ENCODE results near the gene WLS. TPM values are rescaled to one million over a fixed set of nuclear protein-coding genes. Genes with fewer than 3 reads are reported as not detected.
"Not testable (repeated sequence)": the region's sequence is repeated elsewhere in the genome, so short reads cannot be mapped to it uniquely, and the experiment has no call there.

The WLS gene
- polyA plus RNA-seq, 3 donors from 2014 or later: not detected

- H3K9me3 Mint-ChIP-seq, H3K36me3 Mint-ChIP-seq, H3K27ac Mint-ChIP-seq: not testable (repeated sequence)
Observed at GRCh38 chr1:68161672-68162071, 70.7 kb downstream of the WLS start.

DNA sequence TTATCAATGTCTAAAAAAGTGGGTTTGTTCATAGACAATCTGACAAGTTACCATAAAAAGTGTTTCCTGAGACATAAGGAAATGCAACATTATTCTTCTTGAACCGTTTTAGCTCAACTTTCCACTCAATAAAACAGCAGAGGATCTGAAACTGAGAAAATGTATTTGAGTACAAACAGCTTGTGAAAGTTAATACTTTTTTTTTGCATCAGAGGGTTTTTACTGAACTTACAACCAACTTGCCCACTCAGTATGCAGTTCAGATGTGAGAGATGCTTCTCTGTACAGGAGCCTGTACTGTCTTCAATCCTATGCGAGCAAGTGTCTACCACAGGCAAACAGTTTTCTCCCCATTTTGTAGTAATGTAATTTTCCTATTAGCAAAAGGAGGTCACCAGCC lies 71.4 kb downstream of the WLS start:
- not testable (repeated sequence) for H3K36me3 Mint-ChIP-seq; DNase-seq; H3K27ac Mint-ChIP-seq; H3K9me3 Mint-ChIP-seq; H3K4me1 Mint-ChIP-seq; H3K27me3 Mint-ChIP-seq (ENCODE audit: low read depth in 3 of 3); H3K4me3 Mint-ChIP-seq

More at GRCh38 chr1:68161672-68162071, 70.7 kb downstream of the WLS start:
- not testable (repeated sequence) for H3K4me3 Mint-ChIP-seq; H3K27me3 Mint-ChIP-seq (ENCODE audit: low read depth in 3 of 3); H3K4me1 Mint-ChIP-seq; DNase-seq

DNA sequence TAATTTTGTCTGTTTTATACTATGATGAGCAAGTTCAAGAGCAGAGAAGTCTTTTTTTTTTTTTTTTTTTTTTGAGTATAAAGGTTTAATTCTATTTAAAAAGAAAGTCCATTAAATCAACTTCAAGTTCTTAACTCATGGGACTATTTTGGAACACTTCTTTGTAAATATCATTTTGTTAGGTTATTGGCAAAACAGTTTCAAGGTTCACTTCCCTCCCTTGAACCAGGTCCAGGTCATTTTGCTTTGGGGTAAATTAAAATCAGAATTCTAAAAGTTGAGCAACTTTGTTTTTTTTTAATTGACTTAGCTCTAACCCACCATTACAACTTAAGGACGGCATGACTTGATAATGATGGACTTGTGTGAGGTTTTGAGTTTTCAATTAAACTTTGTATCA lies 72.3 kb downstream of the WLS start:
- Mint-ChIP-seq H3K4me1 (no peaks in the 10 kb centered on the region), H3K36me3 (no peaks in the 10 kb centered on the region), H3K27ac (no peak overlapping the region), H3K9me3 (peaks cover 0 to 3% (median 0%) of the 10 kb centered on the region in 6 donors), H3K27me3 (ENCODE audit: low read depth in 3 of 3) (peaks cover 0 to 2% (median 1%) of the 10 kb centered on the region in 3 donors), H3K4me3 (no peak overlapping the region)
- no peak for DNase-seq

- peaks cover 0 to under 1% (median 0%) of the 10 kb centered on the region in 6 donors for H3K9me3 Mint-ChIP-seq
- peaks cover 0 to 2% (median 1%) of the 10 kb centered on the region in 3 donors for H3K27me3 Mint-ChIP-seq (ENCODE audit: low read depth in 3 of 3)
- DNase-seq: no peak
- no peaks in the 10 kb centered on the region for H3K4me1 Mint-ChIP-seq
- no peak overlapping the region for H3K27ac Mint-ChIP-seq
- H3K36me3 Mint-ChIP-seq: no peaks in the 10 kb centered on the region
- no peak overlapping the region for H3K4me3 Mint-ChIP-seq
Observed at GRCh38 chr1:68158837-68159236, 73.5 kb downstream of the WLS start.

- H3K9me3 Mint-ChIP-seq: no peaks in the 10 kb centered on the region
- DNase-seq: no peak
- peaks cover 0 to 1% (median 0%) of the 10 kb centered on the region in 3 donors for H3K27me3 Mint-ChIP-seq (ENCODE audit: low read depth in 3 of 3)
- no peaks in the 10 kb centered on the region for H3K4me1 Mint-ChIP-seq
- H3K4me3 Mint-ChIP-seq: no peak overlapping the region
- no peaks in the 10 kb centered on the region for H3K36me3 Mint-ChIP-seq
- H3K27ac Mint-ChIP-seq: no peak overlapping the region
Observed at GRCh38 chr1:68157416-68157815, 74.9 kb downstream of the WLS start.

DNA sequence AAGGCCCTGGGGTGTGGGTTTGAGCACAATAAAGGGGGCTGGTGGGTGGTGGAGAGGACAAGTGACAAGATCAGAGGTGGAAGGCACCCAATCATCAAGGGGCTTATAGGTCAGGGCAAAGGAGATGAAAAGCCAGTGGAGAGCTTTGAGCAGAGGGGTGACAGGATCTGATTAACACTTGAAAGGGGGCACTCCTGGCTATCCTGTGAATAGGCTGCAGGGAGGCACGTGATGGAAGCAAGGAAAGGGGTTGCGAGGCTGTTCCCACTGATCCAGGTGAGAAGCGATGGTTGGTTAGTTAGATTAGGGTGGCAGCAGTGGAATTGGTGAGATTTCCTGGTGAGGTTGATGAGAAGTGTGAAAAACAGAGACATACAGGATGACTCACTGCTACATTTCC lies 80.6 kb downstream of the WLS start:
- peaks cover 0 to 1% (median 0%) of the 10 kb centered on the region in 3 donors for H3K27me3 Mint-ChIP-seq (ENCODE audit: low read depth in 3 of 3)
- no peaks in the 10 kb centered on the region for H3K36me3 Mint-ChIP-seq
- H3K4me3 Mint-ChIP-seq: no peak overlapping the region
- no peak overlapping the region for H3K27ac Mint-ChIP-seq
- no peak for DNase-seq
- H3K4me1 Mint-ChIP-seq: no peaks in the 10 kb centered on the region
- no peaks in the 10 kb centered on the region for H3K9me3 Mint-ChIP-seq

DNA sequence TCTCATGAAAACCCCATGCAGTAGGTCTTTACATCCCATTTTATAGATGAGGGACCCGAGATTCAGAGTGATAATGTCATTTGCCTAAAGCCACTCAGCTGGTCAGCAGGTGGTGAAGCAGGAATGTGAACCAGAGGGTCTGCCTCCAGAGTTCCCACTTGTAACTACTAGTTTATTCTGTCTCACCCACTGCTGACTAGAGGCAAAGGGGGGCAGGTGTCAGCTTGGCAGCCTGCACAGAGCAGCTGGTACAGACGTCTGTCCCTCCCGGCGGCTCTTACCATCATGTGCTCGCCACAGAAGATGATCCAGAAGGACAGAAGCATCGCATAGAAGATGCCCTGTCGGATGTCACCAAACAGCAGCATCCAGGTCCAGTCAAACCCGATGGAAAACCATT lies 82.4 kb downstream of the WLS start:
- no peak overlapping the region for H3K4me3 Mint-ChIP-seq
- DNase-seq: no peak
- no peaks in the 10 kb centered on the region for H3K36me3 Mint-ChIP-seq
- H3K9me3 Mint-ChIP-seq: no peaks in the 10 kb centered on the region
- no peak overlapping the region for H3K27ac Mint-ChIP-seq
- H3K4me1 Mint-ChIP-seq: no peaks in the 10 kb centered on the region
- H3K27me3 Mint-ChIP-seq (ENCODE audit: low read depth in 3 of 3): peaks cover 0 to 2% (median 1%) of the 10 kb centered on the region in 3 donors

DNA sequence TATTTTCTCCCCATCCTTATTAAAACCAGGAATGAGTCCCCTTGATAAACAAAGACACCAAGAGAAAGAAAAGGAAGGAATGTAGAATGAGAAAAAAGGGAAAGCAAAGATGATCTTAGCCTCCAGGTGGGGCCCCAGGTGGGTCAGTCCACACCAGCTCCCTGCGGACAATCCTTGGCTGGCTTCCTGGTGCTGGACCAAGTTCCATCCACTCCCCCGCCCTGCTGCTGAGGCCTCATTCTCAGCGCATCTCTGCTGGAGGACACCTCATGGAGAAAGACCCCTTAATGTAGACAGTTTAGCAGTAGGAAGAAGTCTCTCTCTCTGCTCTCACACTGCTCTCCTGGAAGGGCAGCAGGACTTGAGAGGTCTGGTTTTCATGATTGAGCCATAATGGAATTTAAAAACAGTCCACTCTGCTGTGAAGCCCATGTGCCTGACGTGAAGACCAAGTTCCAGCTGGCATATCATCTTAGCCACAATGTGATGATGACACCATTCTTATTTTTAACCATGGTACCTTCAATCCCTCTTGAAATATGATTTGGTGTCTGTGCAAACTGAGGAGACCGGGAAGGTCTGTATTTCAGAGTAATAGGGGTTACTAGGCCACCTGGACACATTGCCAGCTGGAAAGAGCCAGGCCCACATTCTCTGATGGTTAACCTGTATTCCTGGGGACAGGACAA lies 83.1 kb downstream of the WLS start:
- no peak overlapping the region for H3K4me3 Mint-ChIP-seq
- peaks cover 0 to 2% (median 1%) of the 10 kb centered on the region in 3 donors for H3K27me3 Mint-ChIP-seq (ENCODE audit: low read depth in 3 of 3)
- no peak for DNase-seq
- no peaks in the 10 kb centered on the region for H3K36me3 Mint-ChIP-seq
- H3K9me3 Mint-ChIP-seq: no peaks in the 10 kb centered on the region
- no peak overlapping the region for H3K27ac Mint-ChIP-seq
- H3K4me1 Mint-ChIP-seq: no peaks in the 10 kb centered on the region

GRCh38 chr1:68148631-68149030 lies 83.7 kb downstream of the WLS start:
- DNase-seq: no peak
- Mint-ChIP-seq H3K27me3 (ENCODE audit: low read depth in 3 of 3) (peaks cover 0 to 2% (median 1%) of the 10 kb centered on the region in 3 donors), H3K36me3 (no peaks in the 10 kb centered on the region), H3K4me3 (no peak overlapping the region), H3K27ac (no peak overlapping the region), H3K4me1 (no peaks in the 10 kb centered on the region), H3K9me3 (no peaks in the 10 kb centered on the region)

DNA sequence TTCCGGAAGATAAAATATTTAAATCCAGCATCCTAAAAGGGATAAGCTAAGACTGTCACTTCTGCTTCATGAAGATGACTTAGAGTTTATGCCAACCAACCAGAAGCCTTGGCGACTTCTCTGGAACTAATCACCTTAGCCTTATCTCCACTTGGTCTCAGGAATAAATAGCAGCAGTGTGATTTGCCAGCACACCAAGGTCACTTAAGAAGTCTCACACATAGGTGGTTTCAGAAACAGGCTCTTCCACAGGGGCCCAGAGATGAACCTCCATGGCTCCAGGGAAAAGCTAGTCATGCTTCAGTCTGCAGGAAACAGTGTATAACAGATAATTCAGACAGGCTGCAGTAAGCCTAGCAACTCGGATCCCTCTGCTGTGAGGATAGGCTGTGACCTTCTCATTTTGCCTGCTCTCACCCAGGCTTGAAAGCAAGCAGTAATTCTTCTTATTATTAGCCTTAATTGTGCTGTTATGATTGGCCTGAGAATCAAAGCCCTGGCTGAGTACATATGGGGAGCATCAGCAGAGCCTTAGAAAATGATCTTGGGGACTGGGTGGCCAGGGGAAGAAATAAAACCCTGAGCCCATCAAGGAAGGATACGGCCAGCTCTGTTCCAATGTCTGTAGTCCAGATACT lies 84.7 kb downstream of the WLS start:
- H3K27me3 Mint-ChIP-seq (ENCODE audit: low read depth in 3 of 3): peaks cover 0 to 2% (median 1%) of the 10 kb centered on the region in 3 donors
- H3K36me3 Mint-ChIP-seq: no peaks in the 10 kb centered on the region
- no peaks in the 10 kb centered on the region for H3K4me1 Mint-ChIP-seq
- H3K27ac Mint-ChIP-seq: no peak overlapping the region
- no peaks in the 10 kb centered on the region for H3K9me3 Mint-ChIP-seq
- H3K4me3 Mint-ChIP-seq: no peak overlapping the region
- DNase-seq: no peak

DNA sequence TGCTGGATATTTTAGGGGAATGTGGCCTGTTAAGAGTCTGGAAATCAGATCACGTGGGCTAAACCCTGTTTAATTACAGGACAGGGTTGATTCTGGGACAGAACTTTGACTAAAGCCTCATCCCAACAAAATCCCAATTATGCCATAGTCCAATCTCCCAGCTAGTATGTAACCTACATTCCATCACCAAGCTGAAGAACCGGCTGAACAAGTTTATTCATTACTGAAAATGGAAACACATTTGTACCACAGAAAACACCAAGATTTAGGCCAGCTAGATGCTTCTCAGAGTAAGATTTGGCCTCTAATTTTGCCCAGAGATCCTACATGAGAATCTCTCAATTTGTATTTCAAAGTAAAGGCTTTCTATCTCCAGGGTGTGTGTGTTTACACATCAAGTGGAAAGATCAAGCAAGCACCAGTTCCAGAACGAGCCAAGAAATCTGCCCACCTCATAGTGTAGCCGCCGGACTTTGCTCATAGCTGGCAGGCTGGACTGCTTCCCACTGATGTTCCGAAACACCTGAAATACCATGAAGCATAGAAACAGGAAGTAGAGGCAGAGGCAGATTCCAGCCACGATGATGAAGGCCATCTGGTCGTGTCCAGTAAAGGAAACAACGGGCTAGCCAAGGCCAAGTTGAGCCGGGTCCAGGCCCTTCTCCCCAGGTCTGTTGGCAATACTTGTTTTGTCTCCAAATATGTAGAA lies 86.8 kb downstream of the WLS start:
- DNase-seq: no peak
- no peaks in the 10 kb centered on the region for H3K4me1 Mint-ChIP-seq
- no peak overlapping the region for H3K27ac Mint-ChIP-seq
- no peaks in the 10 kb centered on the region for H3K36me3 Mint-ChIP-seq
- H3K9me3 Mint-ChIP-seq: peaks cover 0 to 3% (median 0%) of the 10 kb centered on the region in 6 donors
- H3K4me3 Mint-ChIP-seq: no peak overlapping the region
- H3K27me3 Mint-ChIP-seq (ENCODE audit: low read depth in 3 of 3): peaks cover 0 to 2% (median 1%) of the 10 kb centered on the region in 3 donors

DNA sequence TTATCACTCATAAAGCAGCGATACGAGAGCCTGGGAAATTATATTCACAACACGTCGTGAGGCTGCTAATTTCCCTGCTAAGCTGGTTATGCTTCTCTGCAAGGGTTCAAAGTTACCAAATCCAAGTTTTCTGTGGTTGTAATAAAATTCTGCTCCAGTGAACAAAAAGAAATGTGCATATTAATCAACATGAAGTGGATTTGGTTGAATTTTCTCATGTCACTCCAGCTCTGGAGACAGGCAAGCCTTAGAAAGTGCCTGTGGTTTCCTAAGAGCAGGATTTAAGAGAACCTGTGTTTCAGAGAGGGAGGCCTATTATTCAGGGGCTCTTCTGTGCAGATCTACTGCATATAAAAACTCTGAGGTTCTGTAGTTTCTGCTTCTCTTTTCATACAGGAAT lies 87.5 kb downstream of the WLS start:
- Mint-ChIP-seq H3K36me3 (no peaks in the 10 kb centered on the region), H3K9me3 (peaks cover 0 to 3% (median 0%) of the 10 kb centered on the region in 6 donors), H3K27ac (no peak overlapping the region), H3K4me1 (no peaks in the 10 kb centered on the region), H3K4me3 (no peak overlapping the region), H3K27me3 (ENCODE audit: low read depth in 3 of 3) (peaks cover 0 to 2% (median 1%) of the 10 kb centered on the region in 3 donors)
- no peak for DNase-seq

GRCh38 chr1:68143633-68144032 lies 88.7 kb downstream of the WLS start:
- Mint-ChIP-seq H3K9me3 (peaks cover 0 to 5% (median 0%) of the 10 kb centered on the region in 6 donors), H3K4me3 (no peak overlapping the region), H3K36me3 (no peaks in the 10 kb centered on the region), H3K4me1 (no peaks in the 10 kb centered on the region), H3K27me3 (ENCODE audit: low read depth in 3 of 3) (peaks cover 0 to 2% (median 0%) of the 10 kb centered on the region in 3 donors), H3K27ac (no peak overlapping the region)
- no peak for DNase-seq

GRCh38 chr1:68142461-68142860 lies 89.9 kb downstream of the WLS start:
- no peak for DNase-seq
- no peaks in the 10 kb centered on the region for H3K36me3 Mint-ChIP-seq
- peaks cover 0 to 2% (median 0%) of the 10 kb centered on the region in 3 donors for H3K27me3 Mint-ChIP-seq (ENCODE audit: low read depth in 3 of 3)
- no peaks in the 10 kb centered on the region for H3K4me1 Mint-ChIP-seq
- H3K27ac Mint-ChIP-seq: no peak overlapping the region
- peaks cover 0 to 5% (median 0%) of the 10 kb centered on the region in 6 donors for H3K9me3 Mint-ChIP-seq
- H3K4me3 Mint-ChIP-seq: no peak overlapping the region
